GM15510 (cell line): ENCODE data around the gene CHRD.

Experiments used
- POLR2A ChIP-seq: IDR thresholded peaks from 3 replicates; pipeline ENCODE4 v1.6.1; 2011; ENCODE audit warnings: borderline replicate concordance; ENCODE audit not compliant: insufficient read length; ENCODE audit errors: extremely low read depth

CHRD gene

DNA sequence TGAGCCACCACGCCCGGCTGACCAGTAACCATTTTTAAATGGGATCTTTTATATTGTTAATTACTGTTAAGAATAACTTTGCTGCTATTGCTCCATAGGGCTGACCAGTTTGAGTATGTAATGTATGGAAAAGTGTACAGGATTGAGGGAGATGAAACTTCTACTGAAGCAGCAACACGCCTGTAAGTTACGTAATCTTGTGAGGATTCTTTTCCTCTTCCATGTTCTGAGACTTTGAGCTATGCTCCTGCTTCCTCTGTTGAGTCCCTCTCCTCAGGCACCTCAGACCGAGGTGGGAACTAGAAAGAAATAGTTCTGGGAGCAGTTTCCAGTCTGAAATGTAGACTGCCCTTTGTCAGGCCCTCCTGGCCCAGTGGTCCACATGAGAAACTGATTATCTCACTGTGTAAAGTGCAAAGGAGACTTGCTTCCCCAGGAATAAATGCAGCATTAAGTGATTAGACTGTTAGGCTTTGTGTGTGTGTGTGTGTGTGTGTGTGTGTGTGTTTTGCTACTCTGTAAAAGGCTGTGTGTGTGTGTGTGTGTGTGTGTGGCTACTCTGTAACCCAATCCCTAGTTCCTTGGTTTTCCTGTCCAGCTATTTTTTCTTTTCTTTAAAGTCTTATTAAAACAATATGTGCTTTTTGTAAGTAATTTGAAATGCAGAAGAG, 13.1 kb upstream of the CHRD start:
- TF ChIP-seq POLR2A: no peak

GRCh38 chr3:184368116-184368515, 11.7 kb upstream of the CHRD start:
- no peak for TF ChIP-seq POLR2A

- no peak for TF ChIP-seq POLR2A
These were observed 11.2 kb upstream of the CHRD start for GRCh38 chr3:184368586-184369183.

- no peak for TF ChIP-seq POLR2A
These were observed 8.3 kb upstream of the CHRD start for GRCh38 chr3:184371570-184372018.

GRCh38 chr3:184372296-184372821, 7.5 kb upstream of the CHRD start:
- TF ChIP-seq POLR2A: no peak

- TF ChIP-seq POLR2A: no peak
These were observed 6.9 kb upstream of the CHRD start for GRCh38 chr3:184372911-184373310.

GRCh38 chr3:184373422-184373821, 6.4 kb upstream of the CHRD start:
- no peak for TF ChIP-seq POLR2A

- no peak for TF ChIP-seq POLR2A
These were observed 4.0 kb upstream of the CHRD start for GRCh38 chr3:184375747-184376461.

- no peak for TF ChIP-seq POLR2A
These were observed 2.5 kb upstream of the CHRD start for GRCh38 chr3:184377374-184377773.

DNA sequence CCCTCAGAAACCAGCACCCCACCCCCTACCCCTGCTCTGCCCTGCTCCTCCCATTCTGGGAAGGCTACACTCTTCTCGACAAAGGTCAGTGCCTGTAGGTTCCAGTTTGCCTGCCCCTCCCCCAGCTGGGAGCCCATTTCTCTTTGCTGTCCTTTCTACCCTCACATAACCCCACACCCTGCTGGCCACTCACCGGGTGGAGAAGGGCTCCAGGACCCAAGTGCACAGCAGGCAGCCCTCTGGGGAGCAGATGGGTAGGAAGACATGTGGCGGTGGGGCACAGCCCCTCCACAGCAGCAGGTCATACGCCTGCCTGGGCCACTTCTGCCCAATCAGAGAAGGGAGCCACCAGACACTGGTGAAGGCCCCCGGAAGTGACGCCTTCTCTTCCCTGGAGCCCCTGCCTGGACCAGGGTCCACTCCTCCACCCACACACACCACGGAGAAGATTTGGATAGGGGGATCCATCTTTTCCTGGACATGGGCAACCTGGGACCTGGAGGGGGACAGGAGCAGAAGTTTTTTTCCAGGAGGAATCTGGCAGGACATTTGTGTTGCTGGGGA, 1.9 kb upstream of the CHRD start, which contains the start of gene THPO:
TSS of gene THPO (minus strand) at position 326 of the 564 bp plus-strand sequence. CDS start 1,948 bp downstream, outside the sequence.
- TF ChIP-seq POLR2A: no peak

- TF ChIP-seq POLR2A: no peak
These were observed 1.1 kb upstream of the CHRD start for GRCh38 chr3:184378651-184379357.

DNA sequence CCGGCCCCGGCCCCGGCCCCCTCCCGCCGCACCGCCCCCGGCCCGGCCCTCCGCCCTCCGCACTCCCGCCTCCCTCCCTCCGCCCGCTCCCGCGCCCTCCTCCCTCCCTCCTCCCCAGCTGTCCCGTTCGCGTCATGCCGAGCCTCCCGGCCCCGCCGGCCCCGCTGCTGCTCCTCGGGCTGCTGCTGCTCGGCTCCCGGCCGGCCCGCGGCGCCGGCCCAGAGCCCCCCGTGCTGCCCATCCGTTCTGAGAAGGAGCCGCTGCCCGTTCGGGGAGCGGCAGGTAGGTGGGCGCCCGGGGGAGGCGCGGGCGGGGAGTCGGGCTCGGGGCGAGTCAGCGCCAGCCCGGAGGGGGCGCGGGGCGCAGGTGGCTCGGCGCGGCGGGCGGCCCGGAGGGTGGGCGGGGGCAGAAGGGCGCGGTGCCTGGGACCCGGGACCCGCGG, 352 bp downstream of the CHRD start:
- no peak for TF ChIP-seq POLR2A

DNA sequence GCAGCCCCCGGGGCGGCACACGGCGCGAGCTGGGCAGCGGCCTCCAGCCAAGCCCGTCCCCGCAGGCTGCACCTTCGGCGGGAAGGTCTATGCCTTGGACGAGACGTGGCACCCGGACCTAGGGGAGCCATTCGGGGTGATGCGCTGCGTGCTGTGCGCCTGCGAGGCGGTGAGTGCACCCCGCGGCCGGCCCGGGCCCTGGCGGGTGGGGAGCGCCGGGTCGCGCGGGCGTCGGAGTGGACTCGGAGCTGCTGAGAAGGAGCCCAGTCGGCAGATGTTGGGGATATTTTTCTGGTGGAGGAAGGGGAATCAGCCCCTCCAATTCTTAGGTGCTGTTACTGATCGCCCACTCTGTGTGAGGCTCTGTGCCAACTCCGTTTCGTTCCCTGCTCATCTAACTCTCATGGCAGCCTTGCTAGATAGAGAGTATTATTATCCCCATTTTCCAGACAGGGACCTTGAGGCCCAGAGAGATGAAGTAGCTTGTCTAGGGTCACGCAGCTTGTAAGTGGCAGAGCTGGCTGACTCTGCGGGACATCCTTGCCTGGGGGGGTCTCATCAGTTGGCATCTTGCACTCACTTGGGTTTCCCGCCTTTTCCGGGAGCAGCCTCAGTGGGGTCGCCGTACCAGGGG, 890 bp downstream of the CHRD start:
- no peak for TF ChIP-seq POLR2A
